ENCODE measurements around the gene ATG16L1.
"Not testable (repeated sequence)": the region's sequence is repeated elsewhere in the genome, so short reads cannot be mapped to it uniquely, and the experiment has no call there.

ATG16L1 gene

GRCh38 chr2:233336091-233336490, 84.6 kb downstream of the ATG16L1 start:
- H3K27ac Mint-ChIP-seq (ENCODE audit: low read depth); ATAC-seq (replicated peaks; ENCODE audit: extremely low read depth, poor library complexity, severe bottlenecking); H3K36me3 Mint-ChIP-seq (ENCODE audit: insufficient read depth); H3K9me3 Mint-ChIP-seq; H3K27me3 Mint-ChIP-seq; DNase-seq (ENCODE audit: low spot score in 2 of 2); H3K4me3 Mint-ChIP-seq: not testable (repeated sequence)
- H3K4me1 Mint-ChIP-seq, result peaks cover 33% of the 10 kb centered on the region

GRCh38 chr2:233336541-233336940, 85.1 kb downstream of the ATG16L1 start:
- no peak overlapping the region for H3K27ac Mint-ChIP-seq (ENCODE audit: low read depth)
- no peaks in the 10 kb centered on the region for H3K27me3 Mint-ChIP-seq
- no peaks in the 10 kb centered on the region for H3K9me3 Mint-ChIP-seq
- DNase-seq (ENCODE audit: low spot score in 2 of 2), result no peak
- peaks cover 4% of the 10 kb centered on the region for H3K36me3 Mint-ChIP-seq (ENCODE audit: insufficient read depth)
- ATAC-seq (replicated peaks; ENCODE audit: extremely low read depth, poor library complexity, severe bottlenecking), result no peak
- H3K4me3 Mint-ChIP-seq, result no peak overlapping the region
- H3K4me1 Mint-ChIP-seq, result peaks cover 29% of the 10 kb centered on the region

- H3K4me1 Mint-ChIP-seq, result peaks cover 19% of the 10 kb centered on the region
- H3K4me3 Mint-ChIP-seq, result no peak overlapping the region
These were observed 86.6 kb downstream of the ATG16L1 start for GRCh38 chr2:233338046-233338445.

GRCh38 chr2:233338812-233339368, 87.4 kb downstream of the ATG16L1 start:
- no peak for DNase-seq (ENCODE audit: low spot score in 2 of 2)
- no peaks in the 10 kb centered on the region for H3K9me3 Mint-ChIP-seq
- H3K27me3 Mint-ChIP-seq, result no peaks in the 10 kb centered on the region
- H3K36me3 Mint-ChIP-seq (ENCODE audit: insufficient read depth), result no peaks in the 10 kb centered on the region
- ATAC-seq (replicated peaks; ENCODE audit: extremely low read depth, poor library complexity, severe bottlenecking), result no peak
- H3K4me3 Mint-ChIP-seq, result no peak overlapping the region
- peaks cover 13% of the 10 kb centered on the region for H3K4me1 Mint-ChIP-seq
- H3K27ac Mint-ChIP-seq (ENCODE audit: low read depth), result no peak overlapping the region

More at GRCh38 chr2:233338046-233338445, 86.6 kb downstream of the ATG16L1 start:
- Mint-ChIP-seq H3K9me3 (no peaks in the 10 kb centered on the region), H3K27me3 (no peaks in the 10 kb centered on the region), H3K27ac (ENCODE audit: low read depth) (no peak overlapping the region), H3K36me3 (ENCODE audit: insufficient read depth) (no peaks in the 10 kb centered on the region)
- ATAC-seq (replicated peaks; ENCODE audit: extremely low read depth, poor library complexity, severe bottlenecking) (no peak), DNase-seq (ENCODE audit: low spot score in 2 of 2) (no peak)

- ATAC-seq (replicated peaks; ENCODE audit: extremely low read depth, poor library complexity, severe bottlenecking), result no peak
- Mint-ChIP-seq H3K27ac (ENCODE audit: low read depth) (no peak overlapping the region), H3K9me3 (no peaks in the 10 kb centered on the region), H3K27me3 (no peaks in the 10 kb centered on the region), H3K4me1 (peaks cover 10% of the 10 kb centered on the region), H3K36me3 (ENCODE audit: insufficient read depth) (no peaks in the 10 kb centered on the region), H3K4me3 (no peak overlapping the region)
- no peak for DNase-seq (ENCODE audit: low spot score in 2 of 2)
These were observed 88.0 kb downstream of the ATG16L1 start for GRCh38 chr2:233339427-233339826.

DNA sequence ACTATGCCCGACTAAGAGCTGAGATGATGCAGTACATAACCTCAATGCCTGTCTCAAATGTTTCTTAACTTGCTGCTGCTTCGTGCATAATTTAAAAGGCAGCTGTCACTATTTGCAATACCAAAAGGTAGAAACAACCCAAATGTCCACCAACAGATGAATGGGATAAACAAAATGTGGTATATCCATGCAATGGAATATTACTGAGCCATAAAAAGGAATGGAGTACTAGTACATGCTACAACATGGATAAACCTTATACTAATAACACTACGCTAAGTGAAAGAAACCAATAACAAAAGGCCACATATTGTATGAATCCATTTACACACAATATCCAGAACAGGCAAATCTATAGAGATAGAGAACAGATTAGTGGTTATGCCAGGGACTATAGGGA, 89.8 kb downstream of the ATG16L1 start:
- H3K4me3 Mint-ChIP-seq, result no peak overlapping the region
- no peak for DNase-seq (ENCODE audit: low spot score in 2 of 2)
- no peaks in the 10 kb centered on the region for H3K36me3 Mint-ChIP-seq (ENCODE audit: insufficient read depth)
- no peaks in the 10 kb centered on the region for H3K9me3 Mint-ChIP-seq
- H3K4me1 Mint-ChIP-seq, result peaks cover 6% of the 10 kb centered on the region
- no peak overlapping the region for H3K27ac Mint-ChIP-seq (ENCODE audit: low read depth)
- H3K27me3 Mint-ChIP-seq, result no peaks in the 10 kb centered on the region
- no peak for ATAC-seq (replicated peaks; ENCODE audit: extremely low read depth, poor library complexity, severe bottlenecking)

DNA sequence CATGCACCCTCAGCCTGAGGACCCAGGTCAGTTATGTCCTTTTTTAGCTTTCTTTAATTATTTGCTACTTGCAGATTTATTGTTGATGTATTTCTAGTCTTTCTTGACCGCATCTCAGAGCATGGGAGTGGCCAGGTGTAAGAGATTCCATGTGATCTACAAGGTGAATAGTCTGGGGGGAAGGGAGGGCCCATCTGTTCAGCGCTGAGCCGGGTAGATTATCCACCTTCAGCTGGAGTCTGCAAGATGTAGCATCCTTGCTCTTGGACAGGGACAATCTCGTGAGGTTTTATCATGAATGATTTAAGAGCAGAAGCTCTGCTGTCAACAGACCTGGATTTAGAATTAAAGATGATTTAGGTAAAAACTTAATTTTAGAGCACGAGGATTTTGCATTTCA, 90.8 kb downstream of the ATG16L1 start:
- Mint-ChIP-seq H3K9me3 (no peaks in the 10 kb centered on the region), H3K27ac (ENCODE audit: low read depth) (no peak overlapping the region), H3K36me3 (ENCODE audit: insufficient read depth) (no peaks in the 10 kb centered on the region), H3K27me3 (no peaks in the 10 kb centered on the region), H3K4me3 (no peak overlapping the region), H3K4me1 (peaks cover 6% of the 10 kb centered on the region)
- DNase-seq (ENCODE audit: low spot score in 2 of 2), result no peak
- no peak for ATAC-seq (replicated peaks; ENCODE audit: extremely low read depth, poor library complexity, severe bottlenecking)

GRCh38 chr2:233343171-233343705, 91.8 kb downstream of the ATG16L1 start:
- Mint-ChIP-seq H3K27ac (ENCODE audit: low read depth) (no peak overlapping the region), H3K9me3 (no peaks in the 10 kb centered on the region), H3K4me3 (no peak overlapping the region), H3K36me3 (ENCODE audit: insufficient read depth) (no peaks in the 10 kb centered on the region), H3K4me1 (peaks cover 2% of the 10 kb centered on the region), H3K27me3 (no peaks in the 10 kb centered on the region)
- DNase-seq (ENCODE audit: low spot score in 2 of 2) (no peak), ATAC-seq (replicated peaks; ENCODE audit: extremely low read depth, poor library complexity, severe bottlenecking) (no peak)
